ENCODE data around the gene PCK1. TPM values are rescaled to one million over a fixed set of nuclear protein-coding genes. Genes with fewer than 3 reads are reported as not detected.

Gene PCK1
- total RNA-seq, 1 donor from 2014 or later: 8.4 TPM

DNA sequence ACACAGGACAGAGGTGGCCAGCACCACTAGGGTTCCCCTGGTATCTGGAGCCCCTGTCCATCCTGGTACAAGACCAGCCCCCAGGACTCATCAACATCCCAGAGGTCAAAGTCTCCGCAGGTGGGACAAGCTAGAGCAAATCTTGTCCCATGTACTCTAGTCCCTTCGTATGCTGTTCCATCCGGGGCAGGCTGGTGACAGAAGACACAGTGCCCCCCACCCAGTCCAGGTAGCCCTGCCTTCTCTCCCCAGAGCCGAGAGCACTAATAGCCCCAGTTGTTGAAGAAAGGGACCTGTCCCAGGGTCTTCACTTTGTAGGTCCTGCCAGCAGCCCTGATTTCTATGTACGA lies 21.1 kb downstream of the PCK1 start:
- Histone ChIP-seq H3K36me3 (ENCODE audit: control insufficient read depth in 3 of 3, insufficient read depth in 3 of 3, low read length in 3 of 3) (no peaks in the 10 kb centered on the region), H3K27ac (ENCODE audit: low read depth, low read length) (peak overlapping the region; percentile 39), H3K9me3 (ENCODE audit: control insufficient read depth in 3 of 3, low read length in 3 of 3) (no peaks in the 10 kb centered on the region), H3K9ac (ENCODE audit: low read depth in 1 of 3, low read length in 3 of 3) (no peak overlapping the region), H3K27me3 (ENCODE audit: control insufficient read depth in 3 of 3, insufficient read depth in 3 of 3, low read length in 3 of 3) (peaks cover 42 to 69% (median 61%) of the 10 kb centered on the region in 3 donors), H3K4me1 (ENCODE audit: control insufficient read depth in 3 of 3, insufficient read depth in 3 of 3, low read length in 3 of 3) (peaks cover 5 to 14% (median 13%) of the 10 kb centered on the region in 3 donors), H3K4me3 (ENCODE audit: low read length in 3 of 3) (no peak overlapping the region)

DNA sequence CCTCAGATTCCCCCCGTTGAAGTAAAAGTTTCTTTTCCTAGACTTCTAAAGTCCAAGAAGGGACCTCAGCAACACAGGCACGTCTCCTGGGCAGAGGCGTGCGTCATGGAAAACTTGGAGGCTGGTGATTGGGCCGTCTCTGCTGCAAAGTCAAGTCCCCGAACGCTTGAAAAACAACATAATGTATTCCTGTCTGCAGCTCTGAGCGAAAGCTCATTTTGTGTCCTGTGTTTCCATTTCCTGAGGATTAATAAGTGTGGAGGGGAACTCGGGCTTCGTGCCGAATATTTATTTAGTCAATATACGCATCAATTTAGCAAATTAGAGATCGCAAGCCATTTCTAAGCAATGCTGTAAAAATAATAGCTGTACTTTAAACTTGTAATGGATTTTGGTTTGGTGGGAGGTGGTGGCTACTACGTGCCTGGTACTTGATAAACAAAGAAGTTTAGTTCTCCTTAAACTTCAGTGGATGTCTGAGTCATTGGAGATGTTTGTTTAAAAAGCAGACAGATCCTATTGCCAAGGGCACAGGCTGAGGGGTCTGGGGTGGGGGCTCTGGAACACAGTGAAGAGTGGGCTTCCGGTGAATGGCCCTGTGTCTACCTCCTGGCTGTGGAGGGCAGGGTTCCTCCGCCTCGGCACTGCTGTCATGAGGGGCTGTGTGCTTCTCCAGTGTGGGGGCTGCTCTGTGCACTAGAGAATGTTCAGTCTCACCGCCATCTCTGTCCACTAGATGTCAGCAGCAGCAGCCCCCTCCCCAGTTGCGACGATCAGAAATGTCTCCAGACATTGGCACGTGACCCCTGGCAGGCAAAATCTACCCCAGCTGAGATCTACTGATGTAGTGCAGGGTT lies 21.8 kb downstream of the PCK1 start:
- no peaks in the 10 kb centered on the region for H3K36me3 ChIP-seq (ENCODE audit: control insufficient read depth in 3 of 3, insufficient read depth in 3 of 3, low read length in 3 of 3)
- H3K27ac ChIP-seq (ENCODE audit: low read depth, low read length): peak overlapping the region; percentile 62
- H3K9ac ChIP-seq (ENCODE audit: low read depth in 1 of 3, low read length in 3 of 3): no peak overlapping the region
- no peaks in the 10 kb centered on the region for H3K9me3 ChIP-seq (ENCODE audit: control insufficient read depth in 3 of 3, low read length in 3 of 3)
- H3K27me3 ChIP-seq (ENCODE audit: control insufficient read depth in 3 of 3, insufficient read depth in 3 of 3, low read length in 3 of 3): peaks cover 42 to 76% (median 60%) of the 10 kb centered on the region in 3 donors
- peaks cover 5 to 14% (median 13%) of the 10 kb centered on the region in 3 donors for H3K4me1 ChIP-seq (ENCODE audit: control insufficient read depth in 3 of 3, insufficient read depth in 3 of 3, low read length in 3 of 3)
- H3K4me3 ChIP-seq (ENCODE audit: low read length in 3 of 3): no peak overlapping the region

DNA sequence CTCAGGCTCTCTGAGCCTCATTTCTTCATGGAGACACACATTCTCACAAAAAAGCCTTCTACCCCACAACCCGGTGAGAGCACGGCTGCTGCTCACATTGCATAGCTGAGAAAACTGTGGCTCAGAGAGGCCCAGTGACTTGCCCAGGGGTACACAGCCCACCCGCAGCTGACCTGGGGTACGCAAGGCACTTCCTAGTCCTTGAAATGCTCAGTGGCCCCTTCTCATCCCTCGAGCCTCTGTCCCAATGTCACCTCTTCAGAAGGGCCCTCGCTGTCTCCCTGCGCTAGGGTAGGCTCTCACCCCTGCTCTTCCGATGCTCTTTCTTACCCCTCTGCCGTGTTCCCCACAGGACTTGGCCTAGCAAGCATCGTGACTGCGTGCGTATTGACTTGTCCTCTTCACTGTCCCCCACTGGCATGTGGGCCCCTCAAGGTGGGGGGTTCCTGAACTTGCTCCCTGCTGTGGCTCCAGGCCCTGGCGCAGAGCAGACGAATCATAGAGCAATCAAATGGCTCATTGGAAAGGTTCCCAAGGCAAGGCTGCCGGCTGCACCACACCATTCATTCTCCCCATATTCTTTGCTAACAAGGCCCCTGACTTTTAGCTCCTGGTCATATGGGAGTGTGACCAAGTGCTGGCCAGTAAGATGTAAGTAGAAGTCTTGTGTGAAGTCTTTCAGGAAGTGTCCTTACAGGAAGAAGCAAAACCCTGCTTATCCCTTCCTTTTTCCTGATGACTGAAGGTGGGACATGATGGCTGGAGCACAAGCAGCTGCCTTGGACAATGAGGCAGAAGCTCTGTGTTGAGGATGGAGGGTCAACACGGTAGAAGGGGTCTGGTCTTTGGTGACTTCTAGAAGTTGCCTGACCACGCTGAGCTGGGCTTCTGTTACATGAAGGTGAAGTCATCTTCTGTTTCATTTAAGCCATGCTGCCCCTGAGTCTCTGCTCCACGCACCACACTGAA lies 22.7 kb downstream of the PCK1 start:
- H3K4me1 ChIP-seq (ENCODE audit: control insufficient read depth in 3 of 3, insufficient read depth in 3 of 3, low read length in 3 of 3): peaks cover 5 to 14% (median 13%) of the 10 kb centered on the region in 3 donors
- H3K9ac ChIP-seq (ENCODE audit: low read depth in 1 of 3, low read length in 3 of 3): no peak overlapping the region
- H3K36me3 ChIP-seq (ENCODE audit: control insufficient read depth in 3 of 3, insufficient read depth in 3 of 3, low read length in 3 of 3): no peaks in the 10 kb centered on the region
- H3K27ac ChIP-seq (ENCODE audit: low read depth, low read length): peak overlapping the region; percentile 62
- peaks cover 37 to 70% (median 55%) of the 10 kb centered on the region in 3 donors for H3K27me3 ChIP-seq (ENCODE audit: control insufficient read depth in 3 of 3, insufficient read depth in 3 of 3, low read length in 3 of 3)
- no peaks in the 10 kb centered on the region for H3K9me3 ChIP-seq (ENCODE audit: control insufficient read depth in 3 of 3, low read length in 3 of 3)
- H3K4me3 ChIP-seq (ENCODE audit: low read length in 3 of 3): no peak overlapping the region

DNA sequence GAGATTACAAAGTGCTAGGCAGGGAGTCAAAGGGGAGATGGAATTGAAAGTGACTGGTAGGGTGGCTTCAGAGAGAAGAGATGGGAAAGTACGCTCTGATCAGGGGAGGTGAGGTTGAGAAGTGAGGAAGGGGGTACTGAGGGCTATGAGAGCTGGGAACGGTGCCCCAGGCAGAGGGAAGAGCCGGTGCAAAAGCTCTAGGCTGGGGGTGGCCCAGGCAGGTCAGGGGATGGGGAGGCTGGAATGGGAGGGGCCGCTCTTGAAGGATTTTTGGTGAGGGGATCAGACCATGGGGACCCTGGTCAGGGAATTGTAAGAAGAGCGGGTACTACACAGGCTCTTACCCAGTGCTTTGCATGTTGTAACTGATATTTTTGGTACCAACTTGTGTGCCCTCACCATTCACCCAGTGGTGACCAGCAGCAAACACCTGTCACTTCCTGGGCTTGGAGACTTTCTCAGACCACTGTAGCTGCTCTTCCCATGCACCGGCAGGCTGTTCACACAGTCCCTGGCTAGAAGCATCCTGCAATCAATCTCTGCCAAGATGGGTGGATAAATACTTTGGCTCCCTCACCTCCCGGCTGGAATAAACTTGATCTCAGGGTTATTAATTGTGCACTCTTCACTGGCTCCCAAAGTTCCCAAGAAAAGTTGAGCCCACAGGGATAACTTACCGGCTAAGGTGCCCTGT lies 24.0 kb downstream of the PCK1 start:
- H3K27me3 ChIP-seq (ENCODE audit: control insufficient read depth in 3 of 3, insufficient read depth in 3 of 3, low read length in 3 of 3): peaks cover 28 to 56% (median 42%) of the 10 kb centered on the region in 3 donors
- H3K9ac ChIP-seq (ENCODE audit: low read depth in 1 of 3, low read length in 3 of 3): no peak overlapping the region
- H3K36me3 ChIP-seq (ENCODE audit: control insufficient read depth in 3 of 3, insufficient read depth in 3 of 3, low read length in 3 of 3): no peaks in the 10 kb centered on the region
- no peak overlapping the region for H3K4me3 ChIP-seq (ENCODE audit: low read length in 3 of 3)
- H3K9me3 ChIP-seq (ENCODE audit: control insufficient read depth in 3 of 3, low read length in 3 of 3): no peaks in the 10 kb centered on the region
- peaks cover 5 to 13% (median 12%) of the 10 kb centered on the region in 3 donors for H3K4me1 ChIP-seq (ENCODE audit: control insufficient read depth in 3 of 3, insufficient read depth in 3 of 3, low read length in 3 of 3)
- no peak overlapping the region for H3K27ac ChIP-seq (ENCODE audit: low read depth, low read length)

DNA sequence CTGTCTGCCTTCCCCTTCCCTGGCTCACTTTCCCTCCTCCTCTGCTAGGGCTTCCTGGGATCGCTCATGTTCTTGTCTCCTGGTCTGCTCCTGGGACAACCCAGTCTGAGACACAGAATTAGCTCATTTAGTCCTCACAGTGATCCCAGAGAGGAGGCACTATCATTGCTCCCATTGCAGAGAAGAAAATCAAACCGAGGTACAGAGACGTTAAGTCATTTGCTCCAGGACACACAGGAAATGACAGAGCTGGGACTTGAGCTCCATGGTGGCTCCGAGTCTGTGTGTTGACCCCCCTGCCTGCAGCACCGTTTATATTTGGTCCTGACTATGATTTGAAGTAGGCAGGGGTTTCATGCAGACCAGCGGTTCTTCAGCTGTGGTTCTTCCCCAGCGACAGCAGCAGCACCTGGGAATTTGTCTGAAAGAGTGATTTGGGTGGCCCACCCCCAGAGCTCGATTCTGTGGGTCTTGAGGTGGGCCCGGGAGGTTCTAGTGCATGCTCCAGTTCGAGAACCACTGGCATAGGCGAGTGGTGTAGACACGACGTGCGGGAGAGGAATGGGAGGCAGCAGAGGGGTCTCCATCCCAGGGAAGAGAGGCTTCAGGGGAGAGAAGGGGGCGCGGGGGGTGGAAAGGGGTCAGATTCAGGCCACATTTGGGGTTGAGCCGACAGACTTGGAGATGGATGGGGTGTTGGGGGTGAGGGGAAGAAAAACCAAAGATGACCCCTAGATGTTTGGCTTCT lies 24.7 kb downstream of the PCK1 start:
- H3K27me3 ChIP-seq (ENCODE audit: control insufficient read depth in 3 of 3, insufficient read depth in 3 of 3, low read length in 3 of 3): peaks cover 21 to 49% (median 38%) of the 10 kb centered on the region in 3 donors
- peaks cover 5 to 13% (median 12%) of the 10 kb centered on the region in 3 donors for H3K4me1 ChIP-seq (ENCODE audit: control insufficient read depth in 3 of 3, insufficient read depth in 3 of 3, low read length in 3 of 3)

DNA sequence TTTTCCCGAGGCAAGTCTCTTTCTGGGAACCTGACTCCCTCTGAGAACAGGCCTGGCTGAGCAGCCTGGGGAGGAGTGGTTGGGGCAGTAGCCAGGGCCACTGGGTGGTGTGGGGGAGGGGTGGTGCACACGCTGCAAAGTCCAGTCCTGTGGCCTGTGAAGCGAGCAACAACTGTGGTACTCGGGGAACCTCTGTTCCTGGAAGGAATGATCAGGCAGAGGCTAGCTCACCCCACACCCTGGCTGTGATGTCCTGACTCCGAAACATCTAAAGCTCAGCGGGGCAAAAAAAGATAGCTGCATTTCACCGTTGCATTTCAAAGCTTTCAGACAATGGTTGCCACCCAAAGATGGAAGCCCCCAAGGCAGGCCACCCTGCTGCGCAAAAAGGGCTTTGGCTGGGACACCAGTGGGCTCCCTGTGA lies 25.5 kb downstream of the PCK1 start:
- no peak overlapping the region for H3K4me3 ChIP-seq (ENCODE audit: low read length in 3 of 3)
- no peak overlapping the region for H3K27ac ChIP-seq (ENCODE audit: low read depth, low read length)
- no peaks in the 10 kb centered on the region for H3K36me3 ChIP-seq (ENCODE audit: control insufficient read depth in 3 of 3, insufficient read depth in 3 of 3, low read length in 3 of 3)
- no peak overlapping the region for H3K9ac ChIP-seq (ENCODE audit: low read depth in 1 of 3, low read length in 3 of 3)
- H3K27me3 ChIP-seq (ENCODE audit: control insufficient read depth in 3 of 3, insufficient read depth in 3 of 3, low read length in 3 of 3): peaks cover 14 to 42% (median 30%) of the 10 kb centered on the region in 3 donors
- H3K4me1 ChIP-seq (ENCODE audit: control insufficient read depth in 3 of 3, insufficient read depth in 3 of 3, low read length in 3 of 3): peaks cover 5 to 13% (median 12%) of the 10 kb centered on the region in 3 donors
- no peaks in the 10 kb centered on the region for H3K9me3 ChIP-seq (ENCODE audit: control insufficient read depth in 3 of 3, low read length in 3 of 3)

More for the DNA sequence above, 24.7 kb downstream of the PCK1 start:
- Histone ChIP-seq H3K9ac (ENCODE audit: low read depth in 1 of 3, low read length in 3 of 3) (no peak overlapping the region), H3K4me3 (ENCODE audit: low read length in 3 of 3) (no peak overlapping the region), H3K9me3 (ENCODE audit: control insufficient read depth in 3 of 3, low read length in 3 of 3) (no peaks in the 10 kb centered on the region), H3K36me3 (ENCODE audit: control insufficient read depth in 3 of 3, insufficient read depth in 3 of 3, low read length in 3 of 3) (no peaks in the 10 kb centered on the region), H3K27ac (ENCODE audit: low read depth, low read length) (no peak overlapping the region)

DNA sequence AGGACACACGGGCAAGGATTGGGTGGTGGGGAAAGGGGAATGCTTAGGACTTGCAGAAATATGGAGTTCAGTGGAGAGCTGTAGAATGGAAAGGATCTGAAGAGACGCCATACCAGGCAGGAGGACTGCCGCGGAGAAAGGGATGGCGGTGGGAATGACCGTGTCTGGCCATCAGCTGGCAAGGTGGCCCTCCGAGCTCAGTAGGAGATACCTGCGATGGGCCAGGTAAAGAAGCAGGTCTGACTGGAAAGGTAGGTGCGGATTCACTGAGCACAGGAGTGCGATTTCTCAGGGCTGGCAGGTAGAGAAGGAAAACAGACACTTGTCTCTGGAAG lies 26.0 kb downstream of the PCK1 start:
- Histone ChIP-seq H3K4me1 (ENCODE audit: control insufficient read depth in 3 of 3, insufficient read depth in 3 of 3, low read length in 3 of 3) (peaks cover 5 to 13% (median 12%) of the 10 kb centered on the region in 3 donors), H3K27ac (ENCODE audit: low read depth, low read length) (no peak overlapping the region), H3K4me3 (ENCODE audit: low read length in 3 of 3) (no peak overlapping the region), H3K27me3 (ENCODE audit: control insufficient read depth in 3 of 3, insufficient read depth in 3 of 3, low read length in 3 of 3) (peaks cover 11 to 36% (median 27%) of the 10 kb centered on the region in 3 donors), H3K9me3 (ENCODE audit: control insufficient read depth in 3 of 3, low read length in 3 of 3) (no peaks in the 10 kb centered on the region), H3K36me3 (ENCODE audit: control insufficient read depth in 3 of 3, insufficient read depth in 3 of 3, low read length in 3 of 3) (no peaks in the 10 kb centered on the region), H3K9ac (ENCODE audit: low read depth in 1 of 3, low read length in 3 of 3) (no peak overlapping the region)

DNA sequence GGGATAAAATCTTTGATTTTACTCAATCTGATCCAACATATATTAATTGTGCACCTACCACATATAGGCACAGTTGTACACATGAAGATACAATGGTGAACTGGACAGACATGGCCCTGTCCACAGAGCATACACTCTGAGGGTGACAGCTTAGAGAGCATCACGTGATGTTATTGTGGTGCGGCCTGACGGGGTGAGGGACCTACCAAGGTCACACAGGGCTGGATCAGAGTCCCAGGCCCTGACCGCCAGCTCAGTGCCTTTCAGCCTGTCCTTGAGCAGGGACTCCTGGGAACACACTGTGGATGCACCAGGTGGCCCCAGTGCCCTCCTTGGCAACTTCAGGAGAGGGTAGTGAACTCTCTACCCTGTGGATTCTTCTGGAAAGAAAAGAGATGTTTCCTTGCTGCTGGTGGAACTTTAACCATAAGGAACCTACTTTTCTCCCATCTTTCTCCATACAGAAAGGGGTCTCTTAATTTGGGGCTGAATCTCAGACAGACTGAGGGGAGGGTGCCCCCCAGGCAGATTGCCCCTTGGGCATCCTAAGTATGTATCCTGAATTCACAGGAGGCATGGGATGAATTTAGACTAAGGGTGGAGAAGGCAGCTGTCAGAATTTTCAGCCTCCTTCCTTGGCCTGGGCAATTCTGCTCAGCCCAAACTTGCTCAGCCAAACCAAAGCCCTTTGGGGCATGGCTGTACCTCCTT lies 26.5 kb downstream of the PCK1 start:
- Histone ChIP-seq H3K27ac (ENCODE audit: low read depth, low read length) (no peak overlapping the region), H3K36me3 (ENCODE audit: control insufficient read depth in 3 of 3, insufficient read depth in 3 of 3, low read length in 3 of 3) (no peaks in the 10 kb centered on the region), H3K9ac (ENCODE audit: low read depth in 1 of 3, low read length in 3 of 3) (no peak overlapping the region), H3K4me3 (ENCODE audit: low read length in 3 of 3) (no peak overlapping the region), H3K27me3 (ENCODE audit: control insufficient read depth in 3 of 3, insufficient read depth in 3 of 3, low read length in 3 of 3) (peaks cover 11 to 31% (median 25%) of the 10 kb centered on the region in 3 donors), H3K9me3 (ENCODE audit: control insufficient read depth in 3 of 3, low read length in 3 of 3) (no peaks in the 10 kb centered on the region), H3K4me1 (ENCODE audit: control insufficient read depth in 3 of 3, insufficient read depth in 3 of 3, low read length in 3 of 3) (peaks cover 5 to 10% (median 8%) of the 10 kb centered on the region in 3 donors)

Data from skeletal muscle tissue (tissue), 4 donors.